Measurements from ENCODE around the gene CGB1.

CGB1 gene

DNA sequence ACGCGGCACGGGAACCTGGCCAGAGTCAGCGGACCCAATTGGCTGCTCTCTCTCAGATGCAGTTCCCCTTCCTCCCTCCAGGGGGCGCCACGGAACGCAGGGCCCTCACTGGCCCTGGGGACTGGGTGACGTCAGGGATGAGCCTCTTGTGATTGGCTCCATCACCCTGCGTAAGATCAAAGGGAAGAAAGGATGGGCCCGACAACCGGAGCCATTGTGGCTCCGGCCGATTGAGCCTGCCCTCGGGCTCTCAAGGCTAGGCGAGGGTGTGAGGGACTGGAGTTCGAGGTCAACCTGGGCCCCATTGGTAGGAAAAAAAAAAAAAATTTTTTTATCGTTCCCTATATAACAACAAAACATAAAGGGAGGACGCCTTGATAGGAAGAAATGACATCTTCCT, at the start of gene CGB1:
TSS of gene CGB1 (minus strand) at position 81 of the 400 bp plus-strand sequence. CDS start 184 bp downstream, outside the sequence.
- DNase-seq (ENCODE audit: low spot score): peak; percentile 75

DNA sequence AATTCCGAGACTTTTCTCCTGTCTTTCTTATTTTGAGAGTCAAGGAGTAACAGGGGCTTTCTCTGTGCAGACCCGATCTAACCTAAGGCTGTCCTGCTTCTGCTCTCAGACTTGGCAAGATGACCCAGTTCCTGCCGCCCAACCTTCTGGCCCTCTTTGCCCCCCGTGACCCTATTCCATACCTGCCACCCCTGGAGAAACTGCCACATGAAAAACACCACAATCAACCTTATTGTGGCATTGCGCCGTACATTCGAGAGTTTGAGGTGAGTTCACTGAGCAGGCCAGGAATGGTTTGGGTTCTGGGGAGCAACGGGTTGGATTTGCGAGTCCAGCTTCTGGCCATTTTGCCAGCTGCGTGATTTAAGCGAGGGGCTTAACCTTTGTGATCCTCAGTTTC, 49.6 kb upstream of the CGB1 start:
- no peak for DNase-seq (ENCODE audit: low spot score)

GRCh38 chr19:49085868-49086232, 49.2 kb upstream of the CGB1 start:
- no peak for DNase-seq (ENCODE audit: low spot score)

- DNase-seq (ENCODE audit: low spot score): peak; percentile 99
These were observed 48.5 kb upstream of the CGB1 start, which contains the start of gene SNRNP70 for GRCh38 chr19:49085020-49085867. TSS of gene SNRNP70 (plus strand) at chr19:49085451. CDS start at chr19:49086415, 964 bp downstream.

GRCh38 chr19:49084206-49085019, 47.7 kb upstream of the CGB1 start:
- DNase-seq (ENCODE audit: low spot score): no peak

DNA sequence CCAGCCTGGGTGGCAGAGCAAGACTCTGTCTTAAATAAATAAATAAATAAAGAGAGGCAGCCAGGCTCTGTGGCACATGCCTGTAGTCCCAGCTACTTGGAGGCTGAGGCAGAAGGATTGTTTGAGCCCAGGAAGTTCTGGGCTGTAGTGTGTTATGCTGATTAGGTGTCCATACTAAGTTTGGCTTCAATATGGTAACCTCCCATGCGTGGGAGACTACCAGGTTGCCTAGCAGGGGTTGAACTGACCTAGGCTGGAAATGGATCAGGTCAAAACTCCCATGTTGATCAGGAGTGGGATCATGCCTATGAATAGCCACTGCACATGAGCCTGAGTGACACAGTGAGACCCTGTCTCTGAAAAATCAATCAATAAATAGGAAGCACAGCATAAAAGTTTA, 44.6 kb upstream of the CGB1 start:
- DNase-seq (ENCODE audit: low spot score): no peak

DNA sequence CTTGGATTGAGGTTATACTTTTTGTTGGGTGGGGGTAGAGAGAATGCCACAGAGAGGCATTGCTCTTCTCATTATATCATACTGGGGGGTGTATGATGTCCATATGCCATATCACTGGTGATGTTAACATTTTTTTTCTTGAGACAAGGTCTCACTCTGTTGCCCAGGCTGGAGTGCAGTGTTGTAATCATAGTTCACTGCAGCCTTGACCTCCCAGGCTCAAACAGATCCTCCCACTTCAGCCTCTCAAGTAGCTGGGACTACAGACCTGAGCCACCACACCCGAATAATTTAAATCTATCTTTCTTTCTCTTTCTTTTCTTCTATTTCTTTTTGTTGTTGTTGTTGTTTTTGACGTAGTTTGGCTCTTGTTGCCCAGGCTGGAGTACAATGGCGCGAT, 43.7 kb upstream of the CGB1 start:
- DNase-seq (ENCODE audit: low spot score): no peak

- DNase-seq (ENCODE audit: low spot score): peak; percentile 31
These were observed 38.2 kb upstream of the CGB1 start for GRCh38 chr19:49074869-49075268.

- DNase-seq (ENCODE audit: low spot score): peak; percentile 35
These were observed 37.1 kb upstream of the CGB1 start for GRCh38 chr19:49073514-49074378.

DNA sequence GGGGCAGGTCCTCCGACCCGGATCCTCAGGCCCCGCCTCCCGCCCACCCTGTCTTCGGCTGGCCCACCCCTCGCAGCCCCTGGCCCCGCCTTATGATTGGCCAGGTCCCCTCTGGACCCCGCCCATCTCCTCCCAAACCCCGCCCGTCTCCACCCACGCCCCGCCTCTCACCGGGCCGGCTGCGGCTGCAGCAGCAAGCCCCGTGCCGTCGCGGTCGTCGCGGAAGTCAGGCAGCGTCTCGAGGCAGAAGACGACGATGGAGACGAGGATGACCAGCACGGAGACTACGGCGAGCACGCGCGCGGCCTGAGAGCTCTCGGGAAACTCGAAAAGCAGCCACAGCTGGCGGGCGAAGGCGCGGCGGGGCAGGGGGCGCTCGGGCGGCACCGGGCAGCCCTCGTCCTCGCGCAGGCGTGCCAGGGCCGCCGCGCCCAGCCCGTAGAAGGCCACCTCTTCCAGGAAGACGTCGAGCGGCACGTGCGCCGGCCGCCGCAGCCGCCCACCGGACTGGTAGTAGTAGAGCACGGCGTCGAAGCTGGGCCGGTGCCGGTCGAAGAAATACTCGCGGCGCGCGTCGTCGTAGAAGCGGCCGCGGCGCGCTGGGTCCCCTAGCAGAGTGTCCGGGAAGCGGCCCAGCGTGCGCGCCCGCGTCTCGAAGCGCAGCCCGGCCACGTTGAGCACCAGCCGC, 35.3 kb upstream of the CGB1 start:
- DNase-seq (ENCODE audit: low spot score): no peak

- DNase-seq (ENCODE audit: low spot score): no peak
These were observed 33.7 kb upstream of the CGB1 start for GRCh38 chr19:49070416-49070815.

DNA sequence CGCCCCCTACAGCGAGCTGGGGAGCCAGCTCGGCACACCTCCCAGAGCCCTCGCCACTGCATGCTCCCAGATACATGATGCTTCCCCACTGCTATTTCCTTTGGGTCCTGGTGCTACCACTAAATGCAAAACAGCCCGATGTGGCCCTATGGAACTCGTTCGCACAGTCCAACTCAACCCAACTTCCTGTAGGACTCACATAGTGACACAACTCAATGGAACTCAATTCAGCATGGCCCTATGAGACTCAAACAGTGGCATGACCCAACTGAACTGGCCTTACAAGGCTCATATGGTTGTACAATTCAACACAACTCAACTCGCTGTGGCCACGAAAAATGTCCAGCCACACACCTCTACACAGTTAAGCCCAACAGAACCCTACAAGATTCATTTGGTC, 32.3 kb upstream of the CGB1 start:
- no peak for DNase-seq (ENCODE audit: low spot score)

- no peak for DNase-seq (ENCODE audit: low spot score)
These were observed 30.9 kb upstream of the CGB1 start for GRCh38 chr19:49067554-49067953.

DNA sequence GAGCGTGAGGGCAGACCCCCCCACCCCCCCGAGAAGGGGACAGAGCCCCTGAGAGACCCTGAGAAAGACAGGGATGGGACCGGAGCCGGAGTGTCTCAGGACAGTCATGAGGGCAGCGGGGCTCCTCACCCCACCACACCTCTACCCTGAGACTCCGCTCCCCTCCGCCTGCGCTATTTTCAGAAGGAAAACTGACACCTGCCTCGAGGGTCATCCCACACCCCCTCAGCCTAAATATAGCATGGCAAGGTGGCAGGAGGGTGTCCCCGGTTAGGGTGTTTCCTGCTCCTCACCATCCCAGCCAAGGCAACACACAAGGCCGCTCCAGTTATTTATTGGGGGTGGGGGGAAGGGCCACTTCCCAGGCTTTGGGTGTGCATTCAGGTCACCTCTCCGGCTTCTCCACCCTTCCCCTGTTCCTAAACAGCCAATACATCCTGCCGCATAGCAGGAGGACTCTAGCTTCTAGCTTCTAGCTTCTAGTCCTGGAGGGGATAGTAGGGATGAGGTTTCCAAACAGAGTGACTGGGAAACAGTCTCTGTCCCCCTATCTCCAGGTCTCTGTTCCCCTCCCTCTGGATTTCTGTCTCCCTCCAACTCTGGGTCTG, 29.3 kb upstream of the CGB1 start:
- DNase-seq (ENCODE audit: low spot score): no peak

DNA sequence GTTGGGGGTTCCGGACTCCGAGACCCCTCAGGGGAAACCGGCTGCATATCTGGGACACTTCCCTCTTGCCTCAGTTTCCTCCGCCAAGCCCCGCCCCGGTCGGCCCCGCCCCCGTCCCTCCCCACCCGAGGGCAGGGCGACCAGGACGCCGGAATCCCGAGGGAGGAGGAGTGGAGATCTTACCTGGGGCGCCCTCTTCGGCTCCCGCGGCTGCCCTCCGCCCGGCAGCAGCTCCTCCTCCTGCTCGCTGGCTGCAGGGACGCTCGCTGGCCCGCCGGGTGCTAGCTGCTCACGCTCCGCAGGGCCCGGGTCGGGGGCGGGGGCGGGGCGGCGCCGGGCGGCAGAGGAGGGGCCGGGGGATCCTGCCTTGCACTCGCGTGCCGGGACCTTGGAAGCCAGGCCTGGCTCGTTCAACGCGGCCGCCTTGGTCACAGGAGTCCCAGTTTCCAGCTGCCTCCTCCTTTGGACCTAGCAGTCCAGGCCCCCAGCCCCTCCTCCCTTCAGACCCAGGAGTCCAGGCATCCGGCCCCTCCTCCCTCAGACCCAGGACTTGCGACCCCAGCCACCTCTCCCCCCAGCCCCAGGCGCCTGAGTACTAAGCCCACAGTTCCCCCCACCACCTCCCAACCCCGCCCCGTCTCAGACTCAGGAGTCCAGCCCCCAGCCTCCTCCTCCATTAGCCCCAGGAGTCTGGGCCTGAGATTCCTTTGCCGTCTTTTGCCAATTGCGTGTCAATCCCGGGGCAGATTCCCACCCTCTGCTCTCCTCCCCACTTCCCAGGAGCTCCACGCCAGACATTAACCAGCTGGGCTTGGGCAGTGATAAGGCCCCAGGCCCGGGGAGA, 28.3 kb upstream of the CGB1 start, which contains the start of gene NTF4:
TSS of gene NTF4 (minus strand) at position 51 of the 844 bp plus-strand sequence. CDS start 2,821 bp downstream, outside the sequence.
- DNase-seq (ENCODE audit: low spot score): no peak

GRCh38 chr19:49064029-49064629, 27.4 kb upstream of the CGB1 start:
- no peak for DNase-seq (ENCODE audit: low spot score)

DNA sequence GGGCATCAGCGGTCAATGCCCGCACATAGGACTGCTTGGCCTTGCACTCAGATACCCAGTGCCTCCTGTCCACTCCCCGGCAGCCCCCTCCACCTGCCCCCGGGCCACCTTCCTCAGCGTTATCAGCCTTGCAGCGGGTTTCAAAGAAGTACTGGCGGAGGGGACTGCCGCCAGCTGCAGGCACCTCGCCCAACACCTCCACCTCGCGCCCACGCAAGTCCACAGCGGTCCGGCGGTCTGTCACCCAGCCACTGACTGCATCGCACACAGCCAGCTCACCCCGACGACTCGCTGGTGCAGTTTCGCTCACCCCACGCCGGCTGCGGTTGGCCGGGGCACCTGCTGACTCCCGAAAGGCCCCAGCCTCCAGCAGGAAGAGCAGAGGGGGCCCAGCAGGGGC, 24.8 kb upstream of the CGB1 start:
- no peak for DNase-seq (ENCODE audit: low spot score)

GRCh38 chr19:49061000-49061399, 24.3 kb upstream of the CGB1 start:
- DNase-seq (ENCODE audit: low spot score): no peak

DNA sequence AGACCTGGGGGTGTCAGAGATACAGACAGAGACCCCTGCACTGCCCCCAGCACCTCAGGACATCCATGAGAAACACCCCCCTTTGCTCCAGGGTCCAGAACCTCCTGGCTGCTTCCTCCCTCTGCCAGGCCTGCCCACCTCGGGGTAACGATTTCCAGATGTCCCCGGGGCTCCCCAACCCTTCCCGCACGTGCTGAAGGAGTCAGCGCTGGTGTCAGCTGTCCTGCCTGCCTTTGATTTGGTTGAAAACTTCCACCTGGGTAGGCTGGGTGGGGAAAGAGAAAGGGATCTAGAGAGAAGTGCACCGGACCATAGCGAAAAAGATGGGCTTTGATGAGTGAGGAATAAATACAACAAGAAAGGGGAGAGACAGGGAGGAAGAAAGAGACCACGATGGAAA, 22.4 kb upstream of the CGB1 start:
- DNase-seq (ENCODE audit: low spot score): no peak

DNA sequence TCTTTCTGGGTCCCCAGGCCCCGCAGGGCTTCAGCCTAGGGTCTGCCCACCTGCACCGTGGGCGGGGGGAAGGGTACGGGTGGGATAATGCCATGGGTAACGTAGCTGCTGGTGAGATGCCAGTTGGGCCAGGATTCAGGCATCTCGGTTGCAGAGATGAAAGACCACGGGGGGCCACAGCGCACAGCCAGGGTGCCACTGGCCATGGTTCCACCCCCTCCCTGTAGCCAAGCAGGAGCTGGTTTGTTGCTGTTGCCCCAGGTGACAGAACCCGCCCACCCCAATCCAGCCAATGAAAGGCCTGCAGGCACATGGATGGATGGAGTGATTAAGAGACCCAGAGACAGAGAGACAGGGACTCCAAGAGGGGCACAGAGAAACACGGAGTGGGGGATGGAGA, 21.9 kb upstream of the CGB1 start:
- DNase-seq (ENCODE audit: low spot score): peak; percentile 60

Data from NAMALWA (cell line).